ES-I3 (cell line): ENCODE results near the gene NUMBL.
A peak's percentile ranks its signal among the peaks of the same experiment; 100 is the strongest.
"Not testable (repeated sequence)": the region's sequence is repeated elsewhere in the genome, so short reads cannot be mapped to it uniquely, and the experiment has no call there.

ENCODE experiments used
- H3K36me3 ChIP-seq: 2 replicates; pipeline ENCODE4 v1.6.1; 2013; ENCODE audit warnings: mild to moderate bottlenecking, low read length, control low read depth, moderate library complexity; ENCODE audit not compliant: insufficient read depth
- H3K4me1 ChIP-seq: 2 replicates; pipeline ENCODE4 v1.6.1; 2013; ENCODE audit warnings: mild to moderate bottlenecking, control low read depth, low read length; ENCODE audit not compliant: insufficient read depth
- H3K9ac ChIP-seq: 2 replicates; pipeline ENCODE4 v1.6.1; 2013; ENCODE audit warnings: low read depth, mild to moderate bottlenecking, low read length, moderate library complexity
- H3K9me3 ChIP-seq: 2 replicates; pipeline ENCODE4 v1.6.1; 2013; ENCODE audit warnings: mild to moderate bottlenecking, low read length, moderate library complexity; ENCODE audit not compliant: control insufficient read depth, insufficient read depth

Gene NUMBL

GRCh38 chr19:40690050-40690692, at the start of gene NUMBL:
NUMBL (minus strand) TSS chr19:40690651; CDS start chr19:40690483, 168 bp downstream.
- Histone ChIP-seq H3K9ac (peak within 1 kb of the TSS; percentile 85), H3K9me3 (no peaks in the 10 kb centered on the region), H3K4me1 (peaks cover 5% of the 10 kb centered on the region; the same call in 1 of the 2 replicates), H3K36me3 (0 out of 2 replicates have a peak, but pooled peaks cover 2% of the 10 kb centered on the region)

DNA sequence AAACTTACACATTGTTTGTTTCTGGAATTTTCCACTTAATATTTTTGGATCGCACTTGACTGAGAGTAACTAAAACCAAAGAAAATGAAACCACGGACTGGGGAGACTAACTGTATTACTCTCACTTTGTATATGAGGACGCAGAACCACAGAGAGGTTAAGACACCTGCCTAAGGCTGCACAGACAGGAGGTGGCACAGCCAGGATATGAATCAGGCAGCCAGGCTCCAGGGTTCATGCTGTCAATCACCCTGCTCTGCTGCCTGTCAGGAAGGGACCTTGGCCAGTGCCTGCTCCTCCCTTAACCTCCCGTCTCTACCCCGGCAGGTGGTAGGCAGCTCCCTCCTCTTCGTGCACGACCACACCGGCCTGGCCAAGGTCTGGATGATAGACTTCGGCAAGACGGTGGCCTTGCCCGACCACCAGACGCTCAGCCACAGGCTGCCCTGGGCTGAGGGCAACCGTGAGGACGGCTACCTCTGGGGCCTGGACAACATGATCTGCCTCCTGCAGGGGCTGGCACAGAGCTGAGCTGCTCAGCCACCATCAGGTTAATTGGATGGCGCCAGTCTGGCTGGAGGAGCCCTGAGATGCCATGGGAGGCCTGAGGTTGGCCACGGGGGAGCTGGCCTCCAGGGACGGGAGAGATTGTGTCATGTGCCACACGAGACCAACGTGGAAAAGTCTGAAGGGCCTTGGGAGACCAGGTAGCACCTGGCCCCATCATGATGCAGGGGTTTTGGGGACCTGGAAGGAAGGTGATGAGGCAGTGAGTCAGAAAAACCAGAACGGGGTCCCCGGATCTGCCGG, 48.8 kb upstream of the NUMBL start:
- Histone ChIP-seq H3K4me1 (no peaks in the 10 kb centered on the region), H3K36me3 (peaks cover 5% of the 10 kb centered on the region), H3K9ac (no peak overlapping the region), H3K9me3 (no peaks in the 10 kb centered on the region)

DNA sequence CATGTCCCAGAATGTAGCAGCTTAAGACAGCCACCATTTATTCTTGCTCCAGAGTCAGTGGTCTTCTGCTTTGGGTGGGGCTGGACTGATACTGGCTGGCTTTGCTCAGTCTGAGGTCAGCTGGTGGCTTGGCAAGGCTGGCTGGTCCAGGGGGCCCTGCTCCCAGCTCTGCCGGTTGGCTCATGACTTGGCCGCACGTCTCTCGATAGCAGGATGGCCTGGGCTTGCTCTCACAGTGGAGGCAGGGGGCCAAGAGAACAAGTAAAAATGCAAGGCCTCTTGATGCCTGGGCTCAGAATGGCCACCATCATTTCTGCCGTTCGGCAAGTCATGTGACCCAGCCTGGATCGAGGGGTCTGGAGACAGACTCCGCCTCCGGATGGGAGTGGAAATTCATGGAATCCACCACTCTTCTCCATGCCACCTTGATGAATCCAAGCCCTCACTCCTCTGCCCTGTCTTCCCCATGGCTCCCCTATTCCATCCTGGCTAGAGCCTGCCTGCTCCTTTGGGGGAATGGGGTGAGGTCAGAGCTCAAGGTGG, 46.7 kb upstream of the NUMBL start:
- H3K4me1 ChIP-seq: no peaks in the 10 kb centered on the region
- peaks cover 5% of the 10 kb centered on the region for H3K36me3 ChIP-seq
- no peak overlapping the region for H3K9ac ChIP-seq
- no peaks in the 10 kb centered on the region for H3K9me3 ChIP-seq

- Histone ChIP-seq H3K9me3 (no peaks in the 10 kb centered on the region), H3K9ac (no peak overlapping the region), H3K36me3 (peaks cover 5% of the 10 kb centered on the region), H3K4me1 (no peaks in the 10 kb centered on the region)
Measured at GRCh38 chr19:40736661-40737060, 46.2 kb upstream of the NUMBL start.

DNA sequence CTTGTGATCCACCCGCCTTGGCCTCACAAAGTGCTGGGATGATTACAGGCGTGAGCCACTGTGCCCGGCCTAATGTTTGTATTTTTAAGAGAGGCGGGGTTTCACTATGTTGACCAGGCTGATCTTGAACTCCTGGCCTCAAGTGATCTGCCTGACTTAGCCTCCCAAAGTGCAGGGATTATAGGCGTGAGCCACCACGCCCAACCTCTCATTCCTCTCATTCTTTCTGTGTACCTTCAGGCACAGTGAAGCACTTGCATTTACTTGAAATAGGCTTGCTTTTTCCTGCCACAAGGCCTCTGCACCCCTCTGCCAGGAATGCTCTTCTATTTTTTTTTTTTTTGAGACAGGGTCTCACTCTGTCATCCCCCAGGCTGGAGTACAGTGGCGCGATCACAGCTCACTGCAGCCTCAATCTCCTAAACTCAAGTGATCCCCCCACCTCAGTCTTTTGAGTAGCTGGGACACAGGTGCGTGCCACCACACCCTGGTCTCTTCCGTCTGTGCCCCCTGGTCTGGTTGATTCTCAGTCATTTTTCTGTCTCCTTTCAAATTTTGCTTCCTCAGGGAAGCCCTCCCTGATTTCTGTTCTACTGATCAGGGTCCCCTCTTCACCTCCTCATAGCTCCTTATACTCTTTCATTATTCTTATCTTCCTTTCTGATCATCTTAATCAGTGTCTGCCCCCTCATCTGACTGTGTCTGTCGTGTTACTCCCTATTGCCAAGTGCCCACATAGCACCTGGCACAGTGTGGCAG, 44.7 kb upstream of the NUMBL start:
- Histone ChIP-seq H3K4me1 (no peaks in the 10 kb centered on the region), H3K9ac (no peak overlapping the region), H3K9me3 (no peaks in the 10 kb centered on the region), H3K36me3 (peaks cover 5% of the 10 kb centered on the region)

DNA sequence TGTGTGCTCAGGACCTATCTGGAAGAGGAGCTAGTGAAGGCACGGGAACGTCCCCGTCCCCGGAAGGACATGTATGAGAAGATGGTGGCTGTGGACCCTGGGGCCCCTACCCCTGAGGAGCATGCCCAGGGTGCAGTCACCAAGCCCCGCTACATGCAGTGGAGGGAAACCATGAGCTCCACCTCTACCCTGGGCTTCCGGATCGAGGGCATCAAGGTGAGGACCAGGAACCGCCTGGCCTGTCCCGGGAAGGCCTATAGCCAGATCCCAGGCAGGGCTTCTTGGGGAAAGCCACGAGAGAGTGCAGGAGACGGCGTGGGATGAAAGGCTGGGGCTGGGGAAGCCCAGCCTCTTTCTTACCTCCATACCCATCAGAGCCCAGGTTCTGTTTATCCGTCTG, 42.7 kb upstream of the NUMBL start:
- H3K4me1 ChIP-seq: no peaks in the 10 kb centered on the region
- peaks cover 5% of the 10 kb centered on the region for H3K36me3 ChIP-seq
- H3K9ac ChIP-seq: no peak overlapping the region
- no peaks in the 10 kb centered on the region for H3K9me3 ChIP-seq

DNA sequence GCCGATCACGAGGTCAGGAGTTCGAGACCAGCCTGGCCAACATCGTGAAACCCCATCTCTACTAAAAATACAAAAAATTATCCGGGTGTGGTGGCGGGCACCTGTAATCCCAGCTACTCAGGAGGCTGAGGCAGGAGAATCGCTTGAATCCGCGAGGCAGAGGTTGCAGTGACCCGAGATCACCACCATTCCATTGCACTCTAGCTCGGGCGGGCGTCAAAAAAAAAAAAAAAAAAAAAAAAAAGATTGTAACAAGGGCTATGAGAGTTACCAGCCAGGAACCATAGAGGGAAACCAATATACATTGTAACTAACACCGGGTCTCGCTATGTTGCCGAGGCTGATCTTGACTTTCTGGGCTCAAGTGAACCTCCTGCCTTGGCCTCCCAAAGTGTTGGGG, 41.9 kb upstream of the NUMBL start:
- H3K9me3 ChIP-seq, H3K4me1 ChIP-seq, H3K9ac ChIP-seq: not testable (repeated sequence)
- H3K36me3 ChIP-seq: peaks cover 10% of the 10 kb centered on the region

DNA sequence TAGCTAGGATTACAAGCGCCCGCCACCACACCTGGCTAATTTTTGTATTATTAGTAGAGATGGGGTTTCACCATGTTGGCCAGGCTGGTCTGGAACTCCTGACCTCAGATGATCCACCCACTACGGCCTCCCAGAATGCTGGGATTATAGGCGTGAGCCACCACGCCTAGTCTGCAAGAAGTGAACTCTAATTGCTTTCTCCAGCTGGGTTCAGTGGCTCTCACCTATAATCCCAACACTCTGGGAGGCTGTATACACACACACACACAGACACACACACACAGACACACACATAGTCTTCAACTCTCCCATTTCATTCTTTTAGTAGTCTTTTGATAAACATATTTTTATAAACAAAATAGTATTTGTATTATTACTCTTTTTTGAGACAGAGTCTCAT, 39.6 kb upstream of the NUMBL start:
- H3K36me3 ChIP-seq, H3K9ac ChIP-seq, H3K4me1 ChIP-seq, H3K9me3 ChIP-seq: not testable (repeated sequence)

DNA sequence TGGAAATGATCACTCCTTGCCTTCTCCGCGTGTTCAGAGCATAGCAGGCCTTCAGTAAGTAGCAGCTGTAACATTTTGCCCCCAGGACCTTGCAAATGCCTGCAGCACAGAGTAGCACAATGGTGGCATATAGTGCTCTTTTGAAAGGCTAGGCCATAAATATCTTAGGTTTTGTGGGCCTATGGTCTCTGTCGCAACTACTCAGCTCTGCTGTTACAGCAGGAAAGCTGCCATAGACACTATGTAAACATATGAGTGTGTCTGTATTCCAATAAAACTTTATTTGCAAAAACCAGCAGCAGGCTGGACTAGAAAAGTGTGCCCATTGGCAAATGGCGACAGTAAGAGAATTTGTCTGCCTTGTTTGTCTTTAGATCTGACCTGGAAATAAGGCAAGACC, 35.8 kb upstream of the NUMBL start:
- H3K9me3 ChIP-seq: no peaks in the 10 kb centered on the region
- no peaks in the 10 kb centered on the region for H3K4me1 ChIP-seq
- peaks cover 5% of the 10 kb centered on the region for H3K36me3 ChIP-seq
- H3K9ac ChIP-seq: no peak overlapping the region

GRCh38 chr19:40724855-40725254, 34.4 kb upstream of the NUMBL start:
- Histone ChIP-seq H3K36me3 (peaks cover 5% of the 10 kb centered on the region), H3K4me1 (no peaks in the 10 kb centered on the region), H3K9me3 (no peaks in the 10 kb centered on the region), H3K9ac (no peak overlapping the region)

DNA sequence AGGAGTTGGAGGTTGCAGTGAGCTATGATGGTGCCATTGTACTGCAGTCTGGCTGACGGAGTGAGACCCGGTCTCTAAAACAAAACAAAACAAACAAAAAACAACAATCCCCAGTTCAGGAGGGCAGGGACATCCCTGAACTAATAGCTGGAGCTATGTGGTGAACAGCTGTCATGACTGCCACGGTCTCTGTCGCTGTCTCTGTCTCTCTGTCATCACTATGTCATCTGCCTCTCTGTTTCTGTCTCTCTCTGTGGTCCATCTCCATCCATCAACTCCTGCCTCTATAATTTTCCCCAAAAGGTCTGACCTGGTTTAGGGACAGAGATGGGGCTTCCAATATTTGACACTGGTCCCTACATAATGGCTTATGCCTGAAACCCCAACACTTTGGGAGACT, 33.9 kb upstream of the NUMBL start:
- peaks cover 5% of the 10 kb centered on the region for H3K36me3 ChIP-seq
- H3K9me3 ChIP-seq: no peaks in the 10 kb centered on the region
- H3K9ac ChIP-seq: no peak overlapping the region
- no peaks in the 10 kb centered on the region for H3K4me1 ChIP-seq

- Histone ChIP-seq H3K9me3 (no peaks in the 10 kb centered on the region), H3K9ac (no peak overlapping the region), H3K4me1 (no peaks in the 10 kb centered on the region), H3K36me3 (peaks cover 5% of the 10 kb centered on the region)
Measured at GRCh38 chr19:40723661-40724254, 33.3 kb upstream of the NUMBL start.

- Histone ChIP-seq H3K9me3 (no peaks in the 10 kb centered on the region), H3K4me1 (no peaks in the 10 kb centered on the region), H3K9ac (no peak overlapping the region), H3K36me3 (no peaks in the 10 kb centered on the region; the same call in 1 of the 2 replicates)
Measured at GRCh38 chr19:40721936-40722661, 31.6 kb upstream of the NUMBL start.

DNA sequence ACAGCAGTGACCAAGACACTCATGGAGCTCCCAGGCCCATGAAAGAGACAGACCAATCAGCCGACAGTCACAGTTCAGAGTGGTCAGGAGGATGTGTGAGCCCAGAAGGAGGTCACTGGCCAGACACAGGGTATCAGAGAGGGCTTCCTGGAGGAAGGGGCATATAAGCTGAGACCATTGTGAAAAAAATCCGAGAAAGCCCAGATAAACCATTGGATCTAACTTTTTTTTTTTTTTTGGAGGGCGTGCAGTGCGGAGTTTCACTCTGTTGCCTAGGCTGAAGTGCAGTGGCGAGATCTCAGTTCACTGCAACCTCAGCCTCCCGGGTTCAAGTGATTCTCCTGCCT, 30.7 kb upstream of the NUMBL start:
- no peaks in the 10 kb centered on the region; the same call in 1 of the 2 replicates for H3K36me3 ChIP-seq
- no peaks in the 10 kb centered on the region for H3K4me1 ChIP-seq
- H3K9ac ChIP-seq: no peak overlapping the region
- no peaks in the 10 kb centered on the region for H3K9me3 ChIP-seq
